Peyer's patch (tissue), 4 donors: ENCODE measurements around the gene SEMA3C.

Source experiments
- POLR2A ChIP-seq, 2 donors: fragments of 450-650 bp; IDR thresholded peaks; one replicate each; pipeline ENCODE4 v1.5.1; 2017; ENCODE audit warnings: antibody characterized with exemption in 2 of 2, mild to moderate bottlenecking in 2 of 2, moderate library complexity in 2 of 2
- TF ChIP-seq, protein P1 (sequence below), 6 experiments: fragments of 450-650 bp in 4 of 6; fragments of 200-600 bp in 2 of 6; sonication (generic) in 1 of 6; IDR thresholded peaks; one replicate each; pipeline ENCODE4 v1.5.1; 2017 to 2019; ENCODE audit warnings: antibody characterized with exemption in 6 of 6, mild to moderate bottlenecking in 3 of 6, moderate library complexity in 1 of 6

DNA sequence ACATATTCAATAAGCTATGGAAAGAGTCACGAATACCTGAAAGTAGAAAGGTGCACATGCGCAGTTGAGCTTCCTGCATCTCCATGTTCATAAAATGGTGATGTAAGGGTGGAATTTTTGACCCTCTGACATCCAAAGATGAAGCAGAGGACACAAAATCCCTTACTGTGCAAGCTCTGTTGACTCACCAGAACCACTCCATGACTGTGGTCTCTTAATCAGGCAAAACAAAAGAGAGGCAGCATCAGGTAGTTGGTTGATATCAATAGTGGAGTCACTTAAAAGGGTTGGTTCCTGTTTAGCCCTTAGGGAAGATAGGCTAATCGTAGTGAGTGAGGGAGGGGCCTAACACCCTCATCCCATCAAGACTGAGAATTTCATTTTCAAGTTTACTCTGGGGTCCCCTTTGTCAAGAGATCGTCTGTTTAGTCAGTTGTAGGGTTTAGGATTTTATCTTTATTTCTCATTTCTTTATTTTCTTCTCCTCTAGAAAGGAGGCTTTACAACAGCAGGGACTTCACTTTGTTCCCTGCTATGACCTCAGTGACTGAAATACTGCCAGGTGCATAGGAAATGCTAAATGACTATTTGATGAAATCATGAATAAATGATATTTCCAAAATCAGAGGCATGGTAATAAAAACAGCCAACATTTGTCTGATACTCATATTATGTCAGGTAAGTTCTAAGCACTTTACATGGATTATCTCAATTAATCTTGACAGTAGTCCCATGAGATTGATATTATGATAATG lies 182.3 kb downstream of the SEMA3C start:
- TF ChIP-seq, protein P1, sequence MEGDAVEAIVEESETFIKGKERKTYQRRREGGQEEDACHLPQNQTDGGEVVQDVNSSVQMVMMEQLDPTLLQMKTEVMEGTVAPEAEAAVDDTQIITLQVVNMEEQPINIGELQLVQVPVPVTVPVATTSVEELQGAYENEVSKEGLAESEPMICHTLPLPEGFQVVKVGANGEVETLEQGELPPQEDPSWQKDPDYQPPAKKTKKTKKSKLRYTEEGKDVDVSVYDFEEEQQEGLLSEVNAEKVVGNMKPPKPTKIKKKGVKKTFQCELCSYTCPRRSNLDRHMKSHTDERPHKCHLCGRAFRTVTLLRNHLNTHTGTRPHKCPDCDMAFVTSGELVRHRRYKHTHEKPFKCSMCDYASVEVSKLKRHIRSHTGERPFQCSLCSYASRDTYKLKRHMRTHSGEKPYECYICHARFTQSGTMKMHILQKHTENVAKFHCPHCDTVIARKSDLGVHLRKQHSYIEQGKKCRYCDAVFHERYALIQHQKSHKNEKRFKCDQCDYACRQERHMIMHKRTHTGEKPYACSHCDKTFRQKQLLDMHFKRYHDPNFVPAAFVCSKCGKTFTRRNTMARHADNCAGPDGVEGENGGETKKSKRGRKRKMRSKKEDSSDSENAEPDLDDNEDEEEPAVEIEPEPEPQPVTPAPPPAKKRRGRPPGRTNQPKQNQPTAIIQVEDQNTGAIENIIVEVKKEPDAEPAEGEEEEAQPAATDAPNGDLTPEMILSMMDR (IDR thresholded peaks at IDR 0.05) = no peak
- no peak for TF ChIP-seq POLR2A (IDR thresholded peaks at IDR 0.05)
